SK-N-SH (cell line): Measurements from ENCODE around the gene PCDHB14.
A peak's percentile ranks its signal among the peaks of the same experiment; 100 is the strongest.

Experiments used
- MAX ChIP-seq: IDR thresholded peaks from 2 replicates; pipeline ENCODE4 v1.4.0; 2012; ENCODE audit warnings: low read depth
- RAD21 ChIP-seq: IDR thresholded peaks from 2 replicates; pipeline ENCODE4 v1.6.1; 2012; ENCODE audit warnings: mild to moderate bottlenecking, low read length

GRCh38 chr5:141223112-141223783 is at the start of gene PCDHB14:
- TF ChIP-seq RAD21, result peak; percentile 81
- TF ChIP-seq MAX, result 0 out of 2 replicates have a peak, but pooled peaks have one; percentile 32
